GM21786 (cell line): ENCODE measurements around the gene BCL2.

Experiments
- ATAC-seq: cut with Tn5 transposase; IDR thresholded peaks from one replicate; pipeline ENCODE4 v1.9.1; 2021; ENCODE audit not compliant: unreplicated experiment

BCL2 gene

DNA sequence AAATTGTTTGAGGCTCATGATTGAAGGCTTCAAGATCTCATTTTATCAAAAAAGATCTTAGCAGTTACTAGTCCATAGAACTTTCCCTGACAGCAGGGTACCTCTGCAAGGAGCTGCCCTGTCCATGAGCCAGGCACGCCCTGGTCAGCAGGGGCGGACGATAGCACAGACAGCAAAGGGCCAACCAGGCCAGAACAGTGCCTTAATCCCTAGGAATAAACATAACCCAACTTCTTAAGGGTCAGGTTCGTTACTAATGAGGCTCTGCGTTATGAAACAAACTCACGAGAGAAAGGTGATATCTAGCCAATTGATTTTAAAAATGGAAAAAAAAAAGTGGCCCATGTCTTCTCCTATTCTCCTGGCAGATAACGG is 59.2 kb downstream of the BCL2 start:
- no peak for ATAC-seq

DNA sequence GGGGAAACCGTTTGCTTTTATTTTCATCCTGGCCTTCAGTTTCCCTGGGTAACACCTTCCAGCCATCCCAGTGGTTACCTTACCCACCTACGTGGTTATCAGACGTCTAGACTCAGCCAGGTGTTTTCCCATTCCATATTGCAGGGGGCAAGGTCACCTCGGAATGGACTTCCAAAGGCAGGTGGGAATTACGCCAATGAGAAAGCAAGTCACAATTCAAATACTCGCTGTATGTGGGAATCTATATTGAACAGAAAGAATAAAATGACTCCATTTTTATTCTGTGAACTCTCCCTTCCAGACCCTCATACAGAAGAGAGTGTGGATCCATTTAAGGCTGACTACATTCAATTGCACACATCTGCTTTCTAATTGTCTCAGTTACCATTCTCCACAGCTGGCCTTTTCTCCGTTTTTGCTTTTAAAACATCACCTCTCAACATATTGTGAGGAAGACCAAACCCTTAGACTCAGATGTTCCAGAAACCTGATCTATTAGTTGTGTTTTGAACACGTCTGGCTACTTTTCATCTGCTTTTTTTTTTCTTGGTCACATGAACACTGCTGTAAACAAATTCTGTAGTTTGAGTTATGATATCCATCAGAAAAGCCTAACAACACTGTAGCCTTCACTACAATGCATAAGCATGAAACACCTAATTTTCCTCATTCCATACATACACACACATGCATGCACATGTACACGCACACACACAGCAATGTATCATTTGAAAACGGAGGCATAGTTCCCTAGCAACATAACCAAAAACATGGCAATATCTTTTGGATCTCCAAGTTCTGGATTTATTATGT is 59.8 kb downstream of the BCL2 start:
- no peak for ATAC-seq

DNA sequence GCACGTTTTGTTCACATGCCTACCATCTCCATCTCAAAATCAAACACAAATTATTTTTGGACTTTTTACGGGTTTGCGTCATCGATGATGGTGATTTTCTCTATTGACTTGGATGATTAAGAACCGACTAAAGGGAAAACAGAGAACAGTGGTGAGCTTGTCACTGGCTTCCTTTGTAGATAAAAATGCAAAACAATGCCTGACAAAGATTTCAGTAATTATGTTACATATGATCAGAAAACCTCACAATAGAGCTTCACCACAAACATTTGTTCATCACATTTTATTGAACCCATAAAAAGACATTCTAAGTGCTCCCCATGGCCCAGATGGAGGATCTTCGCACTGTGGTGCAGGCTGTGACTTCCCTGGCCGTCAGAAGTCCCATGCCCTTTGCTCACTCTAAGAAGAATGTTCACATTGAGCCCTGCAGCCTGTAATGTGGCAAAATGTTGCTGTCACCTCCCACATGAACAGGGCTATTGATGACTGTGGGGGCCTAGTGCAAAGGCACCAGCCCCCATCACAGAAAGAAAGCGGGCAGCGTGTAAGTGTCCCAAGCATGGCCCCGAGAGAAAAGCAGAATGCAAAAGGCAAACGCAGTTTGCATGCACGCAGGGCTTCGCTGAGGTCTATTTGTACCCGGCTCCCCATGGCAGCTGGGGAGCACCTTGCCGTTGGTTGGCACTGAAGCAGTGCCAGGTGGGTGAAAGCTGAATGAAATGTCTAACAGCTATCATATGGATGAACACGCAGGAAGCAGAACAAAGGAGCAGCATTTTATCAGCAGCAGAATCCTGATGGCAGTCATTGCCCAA is 60.6 kb downstream of the BCL2 start:
- ATAC-seq, result no peak

DNA sequence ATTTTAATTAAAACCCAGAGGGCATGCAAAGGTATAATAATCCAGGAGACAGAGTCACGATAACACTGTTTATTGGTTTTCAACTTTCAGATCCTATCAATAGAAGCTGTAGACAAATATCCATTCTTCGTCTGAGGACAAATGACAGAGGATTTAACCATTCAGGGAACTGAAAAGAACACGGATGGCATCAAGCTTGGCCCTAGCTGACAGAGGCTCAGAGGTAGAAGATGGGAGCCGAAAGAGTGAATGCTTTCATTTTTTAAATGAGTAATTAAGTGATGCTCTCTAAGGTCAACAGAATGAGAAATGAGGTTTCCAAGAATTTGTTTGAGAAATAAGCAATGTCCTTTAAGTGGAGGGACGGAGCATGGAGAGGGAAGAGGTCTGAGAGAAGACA is 62.1 kb downstream of the BCL2 start:
- peak; percentile 33 for ATAC-seq

DNA sequence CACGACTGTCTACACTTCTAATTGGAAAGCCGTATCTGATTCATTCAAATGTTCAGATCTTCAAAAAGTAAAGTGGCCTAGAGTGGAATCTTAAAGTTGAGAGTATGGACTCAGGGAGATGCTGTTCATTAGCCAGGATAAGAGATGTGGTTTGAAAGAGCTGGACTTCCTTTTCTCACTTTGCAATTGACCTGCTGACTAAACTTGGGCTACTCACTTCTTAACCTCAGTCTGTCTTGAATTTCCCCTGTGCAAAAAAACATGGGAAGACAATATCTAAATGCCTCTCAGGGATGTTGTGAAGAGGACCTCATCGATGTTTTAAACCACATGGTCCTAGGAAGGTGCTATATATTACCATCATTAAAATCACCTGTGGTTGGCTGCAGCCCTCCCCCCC is 64.1 kb downstream of the BCL2 start:
- ATAC-seq, result peak; percentile 50

DNA sequence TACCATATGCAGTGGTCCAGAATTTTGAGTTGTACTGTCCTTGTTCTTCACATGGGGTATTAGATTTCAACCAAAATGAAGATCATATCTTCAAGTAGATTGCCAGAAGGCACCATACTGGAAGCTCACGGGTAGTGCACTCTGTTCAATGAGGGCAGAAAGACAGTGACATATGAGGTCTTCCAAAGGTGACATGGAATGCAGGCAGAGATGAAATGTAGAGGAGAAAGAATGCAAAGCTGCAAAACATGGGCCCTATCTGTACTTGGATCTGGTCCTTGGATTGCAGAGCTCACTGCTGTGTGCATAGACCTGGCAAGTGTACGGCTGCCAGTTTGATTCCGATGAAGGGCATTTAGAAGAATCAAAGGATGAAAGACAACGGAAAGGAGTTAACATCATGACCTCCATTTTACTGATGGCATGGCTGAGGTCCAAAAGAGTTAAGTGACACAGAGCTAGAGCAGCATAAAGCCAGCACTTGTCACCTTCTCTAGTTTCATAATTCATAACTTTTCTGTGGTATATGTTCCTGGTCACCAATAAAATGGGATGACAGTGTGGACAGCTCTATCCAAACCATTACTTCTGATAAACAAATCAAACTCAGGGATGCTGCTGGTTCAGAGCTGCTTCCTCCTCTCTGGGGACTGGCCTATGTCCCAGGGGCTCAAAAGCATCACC is 64.7 kb downstream of the BCL2 start:
- peak; percentile 7 for ATAC-seq

DNA sequence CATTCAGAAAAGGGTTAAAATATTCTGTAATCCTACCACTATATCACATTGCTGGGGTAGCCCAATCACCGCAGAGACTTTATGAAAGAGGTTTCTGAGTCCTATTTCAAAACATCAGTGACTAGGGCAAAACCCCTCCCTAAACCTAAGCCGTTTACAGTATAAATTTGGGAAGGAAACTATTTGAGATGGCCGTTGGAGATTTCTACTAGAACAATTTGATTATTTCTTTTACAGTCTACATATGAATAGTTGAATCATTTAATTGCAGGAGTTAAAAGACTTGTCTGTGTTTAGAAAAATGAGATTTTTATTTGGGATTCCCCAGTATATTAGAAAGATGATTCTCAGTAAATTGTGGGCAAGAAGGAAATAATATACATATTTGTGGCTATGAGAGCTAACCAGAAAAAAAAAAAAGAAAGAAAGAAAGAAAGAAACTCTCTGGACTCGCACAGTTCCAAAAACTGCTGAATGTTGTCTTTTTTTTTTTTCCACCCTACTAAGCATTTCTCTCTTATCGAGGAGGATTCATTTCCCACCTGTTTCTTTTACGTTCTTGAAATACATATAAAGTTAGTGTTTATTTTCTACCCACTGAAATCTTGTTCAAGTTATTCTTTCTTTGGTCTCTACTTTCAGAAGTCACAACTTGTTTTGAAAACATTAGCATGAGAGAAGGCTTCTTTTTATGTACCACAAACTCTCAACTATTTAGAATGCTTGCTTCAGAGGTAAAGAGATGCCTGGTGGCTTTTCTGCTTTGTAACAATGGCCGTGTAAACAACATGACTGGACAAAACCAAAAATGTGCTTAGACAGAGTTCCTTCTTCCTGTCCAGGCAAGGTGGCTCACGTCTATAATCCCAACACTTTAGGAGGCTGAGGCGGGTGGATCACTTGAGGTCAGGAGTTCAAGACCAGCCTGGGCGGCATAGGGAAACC is 65.9 kb downstream of the BCL2 start:
- no peak for ATAC-seq

DNA sequence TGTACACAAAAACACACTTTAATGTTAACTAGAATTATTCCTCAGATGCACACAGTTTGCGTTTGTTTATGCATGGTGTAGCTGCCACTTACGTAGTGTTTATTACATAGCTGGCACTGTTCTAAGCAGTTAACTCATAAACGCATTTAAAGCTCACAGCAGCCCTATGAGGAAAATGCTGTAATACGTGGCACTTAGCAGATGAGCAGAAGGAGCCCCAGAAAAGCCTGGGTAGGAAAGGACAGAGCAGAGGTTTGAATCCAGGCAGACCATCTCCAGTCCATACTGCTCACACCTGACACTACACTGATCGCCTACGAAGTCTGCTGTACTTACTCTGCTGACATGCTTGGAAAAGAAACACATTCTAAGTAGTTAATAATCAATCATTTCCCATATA is 66.6 kb downstream of the BCL2 start:
- ATAC-seq, result no peak

DNA sequence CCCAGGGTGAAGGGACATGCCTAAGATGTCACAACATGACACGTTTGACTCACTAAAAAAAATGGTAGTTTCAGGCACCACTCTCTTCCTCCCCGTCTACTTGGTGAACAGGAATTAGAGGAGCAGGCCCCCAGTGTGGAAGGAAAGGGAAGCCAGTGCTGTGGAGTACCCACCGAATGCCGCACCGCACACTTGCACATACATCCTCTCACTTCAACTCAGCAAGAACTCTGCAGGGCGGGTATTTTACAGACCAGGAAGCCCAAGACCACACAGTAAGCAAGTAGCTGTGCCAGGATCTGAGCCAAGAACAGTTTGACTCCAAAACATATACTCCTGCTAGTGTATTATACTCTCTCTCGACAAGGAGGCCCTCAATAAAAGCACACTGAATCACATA is 69.8 kb downstream of the BCL2 start:
- no peak for ATAC-seq

DNA sequence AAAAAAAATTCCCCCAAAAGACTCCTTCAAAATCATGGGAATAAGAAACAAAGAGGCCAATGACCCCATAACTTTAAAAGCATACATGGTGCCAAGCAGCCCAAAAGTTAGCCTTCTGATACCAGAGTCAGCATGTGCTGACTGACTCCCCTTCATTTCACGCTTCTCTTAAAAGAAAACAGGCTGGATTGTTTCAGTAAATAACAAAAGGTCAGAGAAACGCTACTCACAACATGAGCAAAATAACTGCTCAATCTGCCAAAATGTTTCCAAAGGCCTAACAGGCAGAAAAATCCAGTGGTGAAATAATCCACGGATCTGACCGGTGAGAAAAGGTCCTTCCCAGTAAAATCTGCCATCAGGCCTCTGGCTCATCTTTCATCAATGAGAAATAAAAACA is 71.6 kb downstream of the BCL2 start:
- no peak for ATAC-seq

DNA sequence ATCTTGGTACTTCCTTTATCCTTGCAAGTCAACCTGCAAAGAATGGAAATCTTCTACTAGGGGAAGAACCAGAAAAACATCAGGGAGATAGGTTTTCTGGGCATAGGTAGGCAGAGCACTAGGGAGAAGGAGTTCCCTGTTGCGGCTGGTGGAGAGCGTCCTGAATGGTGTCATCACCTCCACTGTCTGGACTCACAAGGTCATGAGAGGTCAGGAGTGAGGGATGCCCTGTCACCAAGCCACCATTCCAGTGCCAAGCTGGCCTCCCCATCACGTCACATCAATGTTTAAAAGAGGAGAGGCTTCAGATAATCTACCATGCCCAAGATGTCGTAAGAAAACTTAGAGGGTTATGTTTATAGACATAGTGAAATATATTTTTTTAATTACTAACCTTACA is 72.1 kb downstream of the BCL2 start:
- ATAC-seq, result no peak

DNA sequence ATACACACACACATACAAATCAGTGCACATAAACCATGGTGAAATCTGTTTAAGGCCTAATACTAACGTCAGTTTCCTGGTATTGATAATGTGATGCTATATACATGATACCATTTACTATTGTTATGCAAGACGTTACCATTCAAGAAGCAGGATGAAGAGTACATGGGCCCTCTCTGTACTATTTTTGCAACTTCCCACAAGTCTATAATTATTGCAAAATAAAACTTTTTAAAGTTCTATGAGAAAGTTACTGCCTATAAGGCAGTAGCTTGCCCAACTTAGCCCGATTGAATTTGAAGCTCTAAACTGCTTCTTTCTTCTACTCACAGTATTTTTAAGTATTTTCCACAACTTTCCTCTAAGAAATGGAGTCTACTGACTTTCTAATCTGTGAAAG is 74.0 kb downstream of the BCL2 start:
- no peak for ATAC-seq

DNA sequence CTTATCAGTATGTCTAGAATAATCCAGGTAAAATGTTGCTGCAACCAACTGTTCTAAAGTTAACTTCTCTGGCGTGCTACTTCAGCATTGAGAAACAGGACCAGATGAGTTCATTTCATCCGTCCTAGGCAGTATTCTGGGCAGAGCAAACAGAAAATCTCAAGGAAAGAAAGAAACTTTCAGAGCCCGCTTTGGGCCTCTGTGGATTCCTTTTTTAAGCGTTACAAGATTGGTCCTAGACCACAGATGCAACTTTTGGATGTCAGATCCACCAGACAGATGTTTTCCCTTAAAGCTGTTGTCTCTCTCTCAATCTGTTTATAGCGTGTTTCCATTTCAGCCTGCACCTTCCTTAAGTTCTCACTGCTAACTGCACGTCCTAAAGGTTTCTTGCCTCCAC is 75.0 kb downstream of the BCL2 start:
- ATAC-seq, result no peak

DNA sequence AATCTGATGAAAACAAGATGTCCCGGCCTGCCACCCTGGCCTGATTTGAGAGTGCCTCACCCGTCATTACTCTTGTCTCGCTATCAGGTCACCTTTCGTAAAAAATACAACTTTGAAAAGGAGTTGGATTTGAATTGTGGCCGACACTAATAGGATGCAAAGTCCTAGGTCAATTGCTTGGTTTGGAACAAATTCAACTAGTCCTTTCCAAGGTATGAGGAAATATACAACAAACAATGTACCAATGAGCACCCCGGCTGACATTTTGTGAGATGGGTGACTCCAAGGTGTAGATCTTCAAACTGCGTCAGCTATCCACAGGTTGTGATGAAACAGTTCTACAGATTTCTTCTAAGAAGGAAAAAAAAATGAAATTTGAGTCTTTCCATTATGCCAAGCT is 77.8 kb downstream of the BCL2 start:
- ATAC-seq, result no peak

DNA sequence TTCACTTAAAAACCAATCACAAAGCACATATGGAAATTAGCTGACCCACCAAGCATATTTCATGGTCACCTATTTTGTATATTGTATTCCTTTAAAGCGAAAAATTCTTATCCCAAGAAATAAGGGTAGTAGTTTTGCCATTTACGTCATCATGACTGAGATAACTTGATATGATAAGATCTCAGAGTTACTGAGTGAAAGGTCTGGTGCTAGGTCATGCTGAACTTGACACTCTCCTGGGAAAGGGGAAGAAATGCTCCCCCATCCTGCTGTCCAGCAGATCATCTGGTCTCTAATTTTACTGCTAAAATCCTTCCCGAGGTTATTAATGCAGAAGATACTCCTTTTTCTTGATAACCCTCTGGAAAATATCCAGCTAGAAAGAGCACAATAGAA is 78.3 kb downstream of the BCL2 start:
- ATAC-seq, result no peak

DNA sequence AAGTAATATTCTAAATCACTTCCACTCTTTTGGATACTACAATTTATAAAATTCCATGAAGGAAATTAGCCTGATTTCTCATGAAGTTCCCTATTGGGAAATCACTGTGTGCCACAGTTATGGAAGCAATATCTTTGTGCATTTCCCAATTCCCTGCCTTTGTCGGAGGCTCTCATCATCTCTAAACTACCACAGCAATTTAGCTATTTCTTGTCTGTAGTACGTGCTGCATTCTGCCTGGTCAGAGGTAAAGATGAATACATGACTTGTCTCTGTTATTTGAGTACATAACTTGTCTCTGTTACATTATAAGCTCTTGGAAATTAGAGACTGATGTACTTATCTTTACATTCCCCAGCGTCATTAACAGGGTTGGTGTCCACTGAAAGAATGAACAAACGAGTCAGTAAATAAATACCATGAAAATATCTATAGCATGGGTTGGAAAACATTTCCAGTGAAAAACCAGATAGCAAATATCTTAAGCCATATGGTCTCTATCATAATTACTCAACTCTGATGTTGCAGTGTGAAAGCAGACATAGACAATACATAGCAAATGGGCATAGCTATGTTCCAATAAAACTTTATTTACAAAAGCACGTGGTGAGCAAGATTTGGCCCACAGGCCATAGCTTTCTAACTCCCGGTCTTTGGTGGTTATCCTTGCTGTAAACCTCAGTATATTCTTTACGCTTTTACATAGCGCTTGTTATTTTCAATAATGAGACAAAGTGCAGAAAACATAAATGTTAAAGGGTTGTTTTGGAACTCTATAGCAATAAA is 78.8 kb downstream of the BCL2 start:
- ATAC-seq, result no peak

DNA sequence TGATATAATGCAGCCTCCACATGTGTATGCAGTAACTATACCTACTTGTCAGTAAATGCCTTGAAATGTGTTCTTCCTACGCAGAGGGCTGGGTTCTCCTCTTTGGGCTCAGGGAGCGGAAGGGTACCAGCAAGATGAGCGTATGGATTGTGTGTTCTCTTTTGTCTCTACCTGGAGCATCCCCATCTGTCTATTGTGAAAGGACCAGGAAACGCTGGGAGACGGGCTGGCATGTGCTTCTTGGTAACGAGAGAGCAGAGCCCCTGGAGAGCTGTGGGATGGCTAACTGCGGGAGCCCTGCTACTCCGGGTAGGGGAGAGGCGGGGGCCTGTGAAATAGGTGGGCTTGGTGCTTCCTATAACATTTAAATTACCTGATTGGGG is 80.9 kb downstream of the BCL2 start:
- ATAC-seq, result no peak

DNA sequence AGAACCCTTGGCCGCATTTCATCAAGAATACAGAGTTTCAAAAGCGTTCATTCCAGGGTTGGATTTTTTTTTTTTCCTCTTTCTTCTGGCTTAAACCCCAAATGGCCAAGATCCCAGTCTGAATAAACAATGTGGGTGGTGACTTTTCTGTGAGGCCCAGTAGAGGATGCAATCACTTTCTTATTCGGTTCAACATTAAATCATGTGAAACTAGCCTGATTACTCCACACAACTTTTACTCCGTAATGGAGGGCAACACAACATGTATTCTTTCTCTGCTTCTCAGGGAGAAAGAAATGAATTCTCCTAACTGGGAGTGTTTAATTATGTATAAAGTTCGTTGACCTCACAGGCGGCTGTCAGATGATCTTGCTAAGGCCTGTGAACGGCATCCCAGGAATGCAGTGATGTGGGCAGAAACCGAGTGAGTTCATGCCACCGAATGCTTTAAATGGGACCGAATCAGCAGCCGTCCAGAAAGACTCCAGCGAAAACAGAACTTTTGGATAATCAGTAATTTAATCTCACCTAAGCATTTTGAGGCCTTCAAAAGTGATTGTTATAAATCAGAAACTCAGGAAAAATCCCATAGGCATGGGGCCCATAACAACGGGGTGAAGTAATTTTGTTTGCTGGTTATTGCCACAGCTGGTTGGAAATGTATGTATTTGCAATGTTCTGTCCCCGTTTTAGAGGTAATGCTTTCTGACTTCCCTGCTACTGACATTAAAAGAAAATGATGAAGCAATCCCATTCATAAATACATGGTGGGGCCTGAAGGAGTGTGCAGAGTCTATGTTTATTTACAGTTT is 81.5 kb downstream of the BCL2 start:
- no peak for ATAC-seq
